Neutrophil (primary cell): Measurements from ENCODE around the gene CLSTN2.

Source experiments
- H3K27ac ChIP-seq: fragments of 200-600 bp; sonication (generic); 2 replicates; pipeline ENCODE4 v1.5.1; 2016; ENCODE audit warnings: mild to moderate bottlenecking, moderate library complexity
- H3K27me3 ChIP-seq: fragments of 200-600 bp; sonication (generic); 2 replicates; pipeline ENCODE4 v1.6.0; 2016; ENCODE audit warnings: mild to moderate bottlenecking
- H3K36me3 ChIP-seq: fragments of 200-600 bp; sonication (generic); 2 replicates; pipeline ENCODE4 v1.5.1; 2017
- H3K4me1 ChIP-seq, 2 experiments: fragments of 200-600 bp in 1 of 2; sonication (generic) in 1 of 2; 1 replicate in 1 of 2; 2 replicates in 1 of 2; pipeline versions ENCODE4 v1.5.1 to v1.6.1; 2013 to 2016; ENCODE audit warnings: low read depth in 1 of 2, low read length in 1 of 2, mild to moderate bottlenecking in 1 of 2, moderate library complexity in 1 of 2; ENCODE audit not compliant: control insufficient read depth in 1 of 2, insufficient read depth in 1 of 2
- H3K4me3 ChIP-seq, 2 experiments: fragments of 200-600 bp in 1 of 2; sonication (generic) in 1 of 2; 1 replicate in 1 of 2; 2 replicates in 1 of 2; pipeline ENCODE4 v1.5.1; 2013 to 2016; ENCODE audit warnings: low read depth in 1 of 2, low read length in 1 of 2, mild to moderate bottlenecking in 1 of 2, moderate library complexity in 1 of 2
- H3K9me3 ChIP-seq: fragments of 200-600 bp; sonication (generic); 2 replicates; pipeline ENCODE4 v1.5.1; 2016
- CTCF ChIP-seq: fragments of 200-600 bp; sonication (generic); IDR thresholded peaks from 2 replicates; pipeline ENCODE4 v1.5.1; 2016; ENCODE audit warnings: antibody characterized with exemption

CLSTN2 gene

GRCh38 chr3:140472306-140473020 lies 537.5 kb downstream of the CLSTN2 start:
- H3K4me1 ChIP-seq: no peaks in the 10 kb centered on the region
- no peaks in the 10 kb centered on the region for H3K9me3 ChIP-seq
- H3K4me3 ChIP-seq: no peak overlapping the region
- no peak overlapping the region for H3K27ac ChIP-seq
- no peak for TF ChIP-seq CTCF
- H3K27me3 ChIP-seq: no peaks in the 10 kb centered on the region
- H3K36me3 ChIP-seq: no peaks in the 10 kb centered on the region

GRCh38 chr3:140487566-140487965 lies 552.6 kb downstream of the CLSTN2 start:
- Histone ChIP-seq H3K27ac (no peak overlapping the region), H3K27me3 (no peaks in the 10 kb centered on the region), H3K9me3 (no peaks in the 10 kb centered on the region), H3K4me1 (no peaks in the 10 kb centered on the region), H3K4me3 (no peak overlapping the region), H3K36me3 (no peaks in the 10 kb centered on the region)
- TF ChIP-seq CTCF: no peak

GRCh38 chr3:140493271-140493670 lies 558.3 kb downstream of the CLSTN2 start:
- no peak overlapping the region for H3K27ac ChIP-seq
- H3K27me3 ChIP-seq: no peaks in the 10 kb centered on the region
- TF ChIP-seq CTCF: no peak
- no peaks in the 10 kb centered on the region for H3K9me3 ChIP-seq
- H3K4me1 ChIP-seq: no peaks in the 10 kb centered on the region
- no peaks in the 10 kb centered on the region for H3K36me3 ChIP-seq
- H3K4me3 ChIP-seq: no peak overlapping the region

- no peaks in the 10 kb centered on the region for H3K9me3 ChIP-seq
- no peaks in the 10 kb centered on the region for H3K36me3 ChIP-seq
- no peaks in the 10 kb centered on the region for H3K4me1 ChIP-seq
- no peak overlapping the region for H3K4me3 ChIP-seq
- no peaks in the 10 kb centered on the region for H3K27me3 ChIP-seq
- no peak for TF ChIP-seq CTCF
- H3K27ac ChIP-seq: no peak overlapping the region
Observed at GRCh38 chr3:140494970-140495369, 560.0 kb downstream of the CLSTN2 start.

- no peak for TF ChIP-seq CTCF
- Histone ChIP-seq H3K9me3 (no peaks in the 10 kb centered on the region), H3K36me3 (no peaks in the 10 kb centered on the region)
Observed at GRCh38 chr3:140497331-140497730, 562.3 kb downstream of the CLSTN2 start.

More at GRCh38 chr3:140497331-140497730, 562.3 kb downstream of the CLSTN2 start:
- H3K27me3 ChIP-seq: no peaks in the 10 kb centered on the region
- H3K4me3 ChIP-seq: no peak overlapping the region
- H3K27ac ChIP-seq: no peak overlapping the region
- H3K4me1 ChIP-seq: no peaks in the 10 kb centered on the region
